NK-92 treated with Interleukin-12 subunit alpha and Interleukin-12 subunit beta, amount 100 ng/mL, for 24 hours (cell line): ENCODE measurements around the gene ELOA.
"Not testable (repeated sequence)": the region's sequence is repeated elsewhere in the genome, so short reads cannot be mapped to it uniquely, and the experiment has no call there.

Experiments used
- DNase-seq: peaks from one replicate; lab custom pipeline; 2025; lab: John Stamatoyannopoulos, UW

Gene ELOA

DNA sequence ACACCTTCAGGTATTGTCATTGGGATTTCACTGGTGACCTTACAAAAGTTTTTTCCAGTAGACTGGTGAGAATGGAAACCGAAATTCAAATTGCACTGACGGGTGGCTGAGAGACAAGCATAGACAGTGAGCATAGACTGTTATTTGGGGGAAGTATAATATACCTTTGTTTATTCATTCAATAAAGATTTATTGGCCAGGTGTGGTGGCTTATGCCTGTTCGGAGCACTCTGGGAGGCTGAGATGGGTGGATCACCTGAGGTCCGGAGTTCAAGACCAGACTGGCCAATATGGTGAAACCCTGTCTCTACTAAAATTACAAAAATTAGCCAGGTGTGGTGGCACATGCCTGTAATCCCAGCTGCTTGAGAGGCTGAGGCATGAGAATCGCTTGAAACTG lies 10.0 kb upstream of the ELOA start:
- not testable (repeated sequence) for DNase-seq

- no peak for DNase-seq
Measured at GRCh38 chr1:23736437-23737134, 6.7 kb upstream of the ELOA start.

GRCh38 chr1:23741609-23742008 lies 1.7 kb upstream of the ELOA start:
- no peak for DNase-seq

- no peak for DNase-seq
Measured at GRCh38 chr1:23742670-23743286, 493 bp upstream of the ELOA start.

DNA sequence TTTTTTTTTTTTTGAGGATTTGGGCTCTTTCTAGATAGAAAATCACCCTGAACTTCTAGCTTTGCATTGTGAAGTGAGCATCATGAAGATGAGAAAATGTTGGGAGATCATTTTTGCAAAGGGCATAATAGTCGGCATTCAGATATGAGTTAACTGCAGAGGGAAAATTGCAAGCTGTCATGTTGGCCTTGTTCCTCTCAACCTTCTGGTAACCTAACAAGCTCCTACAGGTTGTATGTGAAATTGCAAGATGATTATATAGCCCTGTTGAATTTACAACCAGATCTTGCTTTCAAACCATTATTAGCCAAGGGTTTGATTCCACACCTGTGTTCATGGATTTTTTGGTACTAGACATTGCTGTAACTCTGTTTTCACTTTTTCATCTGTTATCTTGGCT lies 2.2 kb downstream of the ELOA start:
- no peak for DNase-seq

DNA sequence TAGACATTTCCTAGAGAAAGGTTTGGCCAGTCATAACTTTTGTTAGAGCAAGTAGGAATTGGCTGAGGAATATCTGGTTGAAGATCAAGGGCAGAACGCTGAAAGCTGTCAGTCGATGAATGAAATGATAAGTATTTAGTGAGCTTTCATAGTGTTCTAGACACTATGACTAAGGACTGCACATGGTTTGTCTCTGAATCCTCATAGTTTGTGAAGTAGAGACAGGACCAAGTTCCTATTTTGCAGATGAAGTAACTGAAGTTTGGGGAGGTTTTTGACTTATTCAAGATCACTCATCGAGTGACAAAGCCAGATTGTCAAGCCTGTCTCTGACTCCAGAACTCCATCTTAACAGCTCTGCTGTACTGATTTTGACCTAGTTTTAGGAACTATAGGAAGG lies 4.7 kb downstream of the ELOA start:
- no peak for DNase-seq

DNA sequence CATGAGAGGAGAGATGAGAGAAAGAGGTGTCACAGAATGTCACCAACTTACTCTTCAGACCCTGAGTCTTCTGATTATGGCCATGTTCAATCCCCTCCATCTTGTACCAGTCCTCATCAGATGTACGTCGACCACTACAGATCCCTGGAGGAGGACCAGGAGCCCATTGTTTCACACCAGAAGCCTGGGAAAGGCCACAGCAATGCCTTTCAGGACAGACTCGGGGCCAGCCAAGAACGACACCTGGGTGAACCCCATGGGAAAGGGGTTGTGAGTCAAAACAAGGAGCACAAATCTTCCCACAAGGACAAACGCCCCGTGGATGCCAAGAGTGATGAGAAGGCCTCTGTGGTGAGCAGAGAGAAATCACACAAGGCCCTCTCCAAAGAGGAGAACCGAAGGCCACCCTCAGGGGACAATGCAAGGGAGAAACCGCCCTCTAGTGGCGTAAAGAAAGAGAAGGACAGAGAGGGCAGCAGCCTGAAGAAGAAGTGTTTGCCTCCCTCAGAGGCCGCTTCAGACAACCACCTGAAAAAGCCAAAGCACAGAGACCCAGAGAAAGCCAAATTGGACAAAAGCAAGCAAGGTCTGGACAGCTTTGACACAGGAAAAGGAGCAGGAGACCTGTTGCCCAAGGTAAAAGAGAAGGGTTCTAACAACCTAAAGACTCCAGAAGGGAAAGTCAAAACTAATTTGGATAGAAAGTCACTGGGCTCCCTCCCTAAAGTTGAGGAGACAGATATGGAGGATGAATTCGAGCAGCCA lies 8.0 kb downstream of the ELOA start:
- DNase-seq: no peak

- DNase-seq: no peak
Measured at GRCh38 chr1:23751815-23752200, 8.5 kb downstream of the ELOA start.

DNA sequence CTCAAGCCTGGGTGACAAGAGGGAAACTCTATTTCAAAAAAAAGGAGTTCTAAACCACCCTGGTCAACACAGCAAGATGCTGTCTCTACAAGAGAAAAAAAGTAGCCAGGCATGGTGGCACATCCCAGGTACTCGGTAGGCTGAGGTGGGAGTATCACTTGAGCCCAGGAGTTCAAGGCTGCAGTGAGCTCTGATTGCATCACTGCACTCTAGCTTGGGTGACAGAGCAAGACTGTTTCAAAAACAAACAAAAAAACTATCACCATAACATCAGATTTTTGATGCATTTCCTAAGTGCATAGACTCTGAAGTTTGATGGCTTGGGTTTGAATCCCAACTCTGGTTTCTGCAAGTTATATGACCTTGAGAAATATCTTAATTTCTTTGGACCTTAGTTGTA lies 9.6 kb downstream of the ELOA start:
- DNase-seq: no peak

DNA sequence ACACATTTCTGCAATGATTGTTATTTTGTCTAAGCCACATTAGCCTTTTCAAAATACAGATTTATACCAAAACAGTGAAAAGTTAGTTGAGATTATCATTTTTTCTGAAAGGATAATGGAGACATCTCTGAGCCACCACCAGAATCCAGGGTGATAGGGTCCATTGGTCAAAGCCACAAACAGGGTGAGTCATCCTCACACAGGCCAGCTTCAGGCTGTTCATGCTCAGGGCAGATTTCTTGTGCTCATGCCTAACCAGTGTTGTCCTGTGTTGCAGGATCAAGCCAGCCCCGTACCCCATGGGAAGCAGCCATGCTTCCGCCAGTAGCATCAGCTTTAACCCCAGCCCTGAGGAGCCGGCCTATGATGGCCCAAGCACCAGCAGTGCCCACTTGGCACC lies 13.4 kb downstream of the ELOA start:
- DNase-seq: no peak

GRCh38 chr1:23757812-23758211 lies 14.5 kb downstream of the ELOA start:
- no peak for DNase-seq

DNA sequence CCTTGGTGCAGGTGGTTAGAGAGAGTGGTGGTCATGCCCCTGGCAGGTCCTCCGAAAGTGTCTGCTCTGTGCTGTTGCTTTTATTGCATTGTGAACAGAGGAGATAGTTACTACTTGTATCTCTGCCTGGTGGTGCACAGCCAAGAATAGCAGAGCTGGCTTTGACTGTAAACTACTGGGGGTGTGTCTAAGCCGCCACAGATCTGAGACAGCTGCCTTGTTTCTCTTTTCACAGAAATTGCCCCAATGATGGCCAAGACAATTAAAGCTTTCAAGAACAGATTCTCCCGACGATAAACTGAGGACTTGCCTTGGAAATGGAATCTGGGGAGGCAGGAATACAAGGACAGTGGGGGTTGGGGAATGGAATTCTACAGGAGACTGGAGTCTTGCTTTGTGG lies 16.0 kb downstream of the ELOA start:
- DNase-seq: no peak

- no peak for DNase-seq
Measured at GRCh38 chr1:23763041-23763577, 19.8 kb downstream of the ELOA start.

DNA sequence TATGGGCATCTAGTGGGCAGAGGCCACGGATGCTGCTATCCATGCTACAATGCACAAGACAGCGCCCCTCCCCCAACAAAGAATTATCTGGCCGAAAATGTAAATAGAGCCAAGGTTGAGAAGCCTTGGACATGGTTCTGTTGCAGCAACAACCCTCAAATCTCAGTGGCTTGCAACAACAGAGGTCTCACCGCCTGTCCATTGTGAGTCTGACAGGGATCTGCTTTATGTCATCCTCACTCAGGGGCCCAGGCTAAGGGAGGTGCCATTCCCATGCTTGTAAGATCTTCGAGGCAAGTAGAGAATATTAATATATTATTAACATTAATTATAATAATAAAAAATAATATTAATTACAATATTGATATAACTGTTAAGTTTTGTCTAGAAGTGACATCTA lies 25.5 kb downstream of the ELOA start:
- DNase-seq: no peak

DNA sequence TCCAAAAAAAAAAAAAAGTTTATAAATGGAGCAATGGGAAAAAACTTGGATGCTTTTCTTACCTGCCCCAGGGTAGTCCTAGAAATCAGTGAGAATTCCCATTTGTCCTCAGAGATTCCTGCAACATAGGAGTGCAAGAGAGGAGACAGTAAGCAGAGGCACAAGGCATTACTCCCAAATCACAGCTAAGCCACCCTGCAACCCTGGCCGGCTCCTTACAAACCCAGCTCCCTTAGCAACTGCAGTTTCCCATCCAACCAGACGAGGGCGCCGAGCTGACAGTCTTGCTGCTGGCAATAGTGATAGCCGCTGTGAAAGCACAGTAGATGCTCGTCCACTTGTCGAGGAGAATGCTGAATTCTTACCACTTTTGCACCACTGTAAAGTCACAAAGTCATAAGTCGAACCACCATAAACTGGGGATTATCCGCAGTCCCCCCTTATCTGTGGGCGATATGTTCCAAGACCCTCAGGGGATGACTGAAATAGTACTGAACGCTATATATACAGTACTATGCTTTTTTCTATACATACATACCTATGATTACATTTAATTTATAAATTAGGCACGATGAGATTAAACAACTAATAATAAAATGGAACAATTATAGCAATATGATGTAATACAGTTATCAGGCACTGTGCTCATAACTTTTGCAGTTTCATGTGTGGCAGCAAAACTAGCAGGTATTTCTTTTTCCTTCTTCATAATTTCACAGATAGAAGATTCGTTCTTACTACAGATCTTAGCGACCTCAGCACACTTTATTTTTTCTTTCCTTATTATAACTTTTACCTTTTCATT lies 29.0 kb downstream of the ELOA start:
- DNase-seq: peak; percentile 76

GRCh38 chr1:23772854-23773242 lies 29.6 kb downstream of the ELOA start:
- DNase-seq: no peak

DNA sequence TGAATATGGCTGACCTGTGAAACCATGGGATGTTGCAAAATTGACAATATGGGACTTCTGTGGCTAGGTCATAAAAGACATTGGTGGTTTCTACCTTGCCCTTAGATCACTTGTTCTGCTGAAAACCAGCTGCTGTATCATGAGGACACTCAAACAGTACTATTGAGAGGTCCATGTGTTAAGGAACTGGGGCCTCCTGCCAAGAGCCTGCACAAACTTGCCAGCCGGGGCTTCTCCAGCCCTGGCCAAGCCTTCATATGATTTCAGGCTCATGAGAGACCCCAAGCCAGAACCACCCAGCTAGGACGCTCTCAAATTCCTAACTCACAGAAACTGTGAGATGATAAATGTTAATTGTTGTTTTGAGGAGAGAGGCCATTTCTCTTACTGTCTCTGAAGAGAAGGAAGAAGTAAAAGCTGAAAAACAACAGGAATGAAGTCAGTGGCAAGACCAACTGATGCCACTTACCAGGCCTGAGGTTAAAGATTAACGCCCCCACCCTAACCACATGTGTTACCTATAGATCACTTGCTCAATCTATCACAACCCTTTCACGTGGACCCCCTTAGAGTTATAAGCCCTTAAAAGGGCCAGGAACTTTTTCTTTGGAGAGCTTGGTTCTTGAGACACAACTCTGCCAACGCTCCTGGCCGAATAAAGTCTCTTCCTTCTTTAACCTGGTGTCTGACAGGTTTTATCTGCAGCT lies 31.1 kb downstream of the ELOA start:
- DNase-seq: no peak

DNA sequence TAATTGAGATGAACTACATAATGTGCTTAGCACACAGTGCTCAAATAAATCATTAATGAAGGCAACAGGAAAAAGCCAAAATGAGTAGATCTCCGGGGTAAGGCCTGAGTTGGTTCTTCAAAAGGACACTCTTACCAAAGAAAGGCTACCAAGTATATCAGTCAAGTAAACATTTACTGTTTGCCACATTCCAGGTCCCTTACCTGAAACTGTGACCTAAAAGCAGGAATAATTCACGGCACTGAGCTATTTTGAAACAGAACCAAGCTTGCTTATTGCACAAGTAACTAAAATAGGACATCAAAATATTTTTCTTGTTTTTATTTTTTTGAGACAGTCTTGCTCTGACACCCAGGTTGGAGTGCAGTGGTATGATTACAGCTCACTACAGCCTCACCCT lies 32.9 kb downstream of the ELOA start:
- no peak for DNase-seq

DNA sequence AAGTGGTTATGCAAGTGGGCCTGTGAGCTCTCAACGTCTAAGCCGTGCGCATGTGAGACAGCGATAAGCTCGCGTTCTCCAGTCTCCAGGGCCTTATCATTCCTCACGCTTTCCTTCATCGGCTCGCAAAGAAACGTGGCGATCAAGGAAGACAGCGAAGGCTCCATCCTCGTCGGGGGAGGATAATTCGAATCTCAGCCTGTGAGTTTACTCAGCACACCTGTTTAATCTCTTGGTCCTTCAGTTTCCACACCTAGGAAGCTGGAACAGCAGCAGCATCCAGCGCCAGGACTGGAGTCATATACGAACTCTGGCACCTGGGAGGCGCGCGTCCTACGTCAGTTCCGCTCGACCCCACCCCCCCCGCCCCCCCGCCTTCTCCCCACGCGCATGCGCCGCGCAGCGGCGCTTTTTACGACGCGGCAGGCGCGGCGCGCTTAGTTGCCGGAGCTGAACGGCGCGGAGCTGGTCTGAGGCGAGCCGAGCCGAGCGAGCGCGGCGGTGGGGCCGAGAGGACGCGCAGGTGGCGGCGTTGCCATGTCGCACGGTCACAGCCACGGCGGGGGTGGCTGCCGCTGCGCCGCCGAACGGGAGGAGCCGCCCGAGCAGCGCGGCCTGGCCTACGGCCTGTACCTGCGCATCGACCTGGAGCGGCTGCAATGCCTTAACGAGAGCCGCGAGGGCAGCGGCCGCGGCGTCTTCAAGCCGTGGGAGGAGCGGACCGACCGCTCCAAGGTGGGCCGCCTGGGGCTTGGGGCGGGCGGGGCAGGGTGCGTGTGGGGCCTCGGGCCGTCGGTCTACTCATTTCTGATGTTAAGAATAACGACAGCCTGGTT lies 34.9 kb downstream of the ELOA start, which contains the start of gene PITHD1:
TSS of gene PITHD1 (plus strand) at position 440 of the 836 bp plus-strand sequence. CDS start at position 538, 98 bp downstream.
- peak; percentile 76 for DNase-seq

GRCh38 chr1:23779826-23780371 lies 36.6 kb downstream of the ELOA start:
- DNase-seq: no peak
